HG03175 (cell line): ENCODE results near the gene SLC30A9.

Experiments used
- ATAC-seq: cut with Tn5 transposase; IDR thresholded peaks from one replicate; pipeline ENCODE4 v1.9.1; 2021; ENCODE audit warnings: mild to moderate bottlenecking, moderate library complexity; ENCODE audit not compliant: unreplicated experiment

SLC30A9 gene

DNA sequence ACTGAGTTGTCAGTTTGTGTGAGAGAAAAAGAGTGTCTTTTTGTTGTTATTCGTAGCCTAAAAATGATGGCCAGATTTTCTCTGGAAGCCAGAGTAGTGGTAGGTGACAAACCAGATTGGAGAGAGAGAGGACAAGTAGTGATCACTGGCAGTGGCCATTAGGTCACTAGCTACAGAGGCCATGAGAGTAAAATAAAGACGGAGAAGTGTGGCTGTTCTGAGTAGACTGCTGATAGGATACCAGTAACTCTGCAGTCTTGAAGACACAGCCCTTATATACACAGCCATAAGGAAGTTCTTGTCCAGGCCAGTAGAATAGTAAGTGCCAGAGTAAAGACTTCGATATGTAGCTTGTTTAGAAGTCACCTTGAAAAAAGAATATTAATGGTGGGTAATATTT, 7.7 kb downstream of the SLC30A9 start:
- no peak for ATAC-seq

- no peak for ATAC-seq
Measured at GRCh38 chr4:41999321-41999720, 9.0 kb downstream of the SLC30A9 start.

- ATAC-seq = no peak
Measured at GRCh38 chr4:42008011-42008786, 17.9 kb downstream of the SLC30A9 start.

GRCh38 chr4:42015438-42015837, 25.1 kb downstream of the SLC30A9 start:
- ATAC-seq = no peak

- ATAC-seq = no peak
Measured at GRCh38 chr4:42018451-42018850, 28.1 kb downstream of the SLC30A9 start.

- no peak for ATAC-seq
Measured at GRCh38 chr4:42048394-42048793, 58.1 kb downstream of the SLC30A9 start.

- ATAC-seq = no peak
Measured at GRCh38 chr4:42050516-42051249, 60.4 kb downstream of the SLC30A9 start.

DNA sequence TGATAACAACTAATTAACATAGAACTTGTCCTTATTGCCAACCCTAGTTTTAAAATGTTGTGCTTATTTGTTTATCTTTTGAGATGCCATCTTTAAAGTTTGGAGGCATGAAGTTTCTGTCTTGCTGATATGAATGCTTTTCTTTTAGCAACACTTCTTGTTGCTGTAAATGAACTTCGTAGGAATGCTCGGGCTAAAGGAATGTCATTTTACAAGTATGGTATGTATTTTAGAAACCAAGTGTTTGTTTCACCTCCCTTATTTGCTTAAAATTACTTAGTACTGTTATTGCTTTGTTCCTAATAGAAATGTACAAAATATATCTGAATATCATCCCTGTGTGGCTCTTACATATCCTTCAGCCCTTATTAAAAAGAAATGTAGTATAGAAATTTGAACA, 76.1 kb downstream of the SLC30A9 start:
- ATAC-seq = no peak

- no peak for ATAC-seq
Measured at GRCh38 chr4:42067264-42067663, 76.9 kb downstream of the SLC30A9 start.

GRCh38 chr4:42070463-42070862, 80.1 kb downstream of the SLC30A9 start:
- ATAC-seq = no peak

DNA sequence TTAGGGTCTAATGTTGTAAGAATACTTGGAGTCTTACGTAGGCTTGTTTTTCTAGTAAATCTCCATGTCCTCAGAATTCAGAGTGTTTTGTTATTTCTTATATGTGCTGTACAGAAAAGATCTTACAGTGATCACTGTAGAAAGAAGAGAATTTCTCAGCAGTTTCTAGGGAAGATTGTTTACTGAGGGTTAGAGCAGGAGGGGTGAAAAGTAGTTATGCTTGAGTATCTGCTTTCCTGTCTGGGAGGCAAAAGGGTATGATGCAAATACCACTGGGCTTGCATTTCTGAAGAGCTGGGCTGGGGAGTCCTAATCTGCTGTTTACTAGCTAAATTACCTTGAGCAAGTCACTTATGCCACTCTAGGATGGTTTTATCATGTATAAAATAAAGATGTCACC, 84.0 kb downstream of the SLC30A9 start:
- no peak for ATAC-seq

GRCh38 chr4:42078184-42078801, 88.0 kb downstream of the SLC30A9 start:
- peak; percentile 90 for ATAC-seq

DNA sequence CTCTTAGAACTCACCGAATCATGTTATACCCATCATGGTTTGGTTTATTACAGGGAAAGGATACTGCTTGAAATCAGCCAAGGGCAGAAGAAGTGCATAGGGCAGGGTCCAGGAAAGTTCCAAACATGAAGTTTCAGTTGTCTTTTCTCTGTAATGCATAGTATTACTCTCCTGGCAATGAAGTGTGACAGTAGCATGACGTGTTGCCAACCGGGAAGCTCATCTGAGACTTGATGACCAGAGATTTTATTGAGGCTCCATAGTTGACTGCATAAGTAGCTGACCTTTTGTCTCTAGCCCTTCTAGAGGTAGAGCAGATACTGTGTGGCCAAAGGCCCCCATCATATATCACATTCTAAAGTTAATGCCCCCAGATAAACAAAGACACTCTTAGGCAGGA, 90.0 kb downstream of the SLC30A9 start:
- peak; percentile 48 for ATAC-seq

DNA sequence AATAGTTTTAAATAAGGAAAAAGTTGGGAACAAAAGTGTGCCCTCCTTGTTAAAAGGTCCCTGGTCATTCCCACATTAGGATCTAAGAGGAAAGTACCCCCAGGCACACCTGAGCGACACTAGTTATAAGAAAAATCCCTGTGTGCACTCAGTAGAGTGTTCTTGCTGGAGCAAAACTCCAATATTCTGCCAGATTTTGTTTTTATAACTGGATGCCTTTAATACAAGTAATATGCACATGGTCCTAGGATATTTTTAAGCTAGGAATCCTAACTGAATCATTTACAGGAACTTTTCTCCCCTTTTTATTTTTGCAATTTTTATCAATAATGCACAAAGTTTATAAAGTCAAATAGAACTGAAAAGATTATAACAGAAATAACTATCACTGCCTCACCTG, 93.5 kb downstream of the SLC30A9 start:
- no peak for ATAC-seq

- no peak for ATAC-seq
Measured at GRCh38 chr4:42088386-42088785, 98.1 kb downstream of the SLC30A9 start.

DNA sequence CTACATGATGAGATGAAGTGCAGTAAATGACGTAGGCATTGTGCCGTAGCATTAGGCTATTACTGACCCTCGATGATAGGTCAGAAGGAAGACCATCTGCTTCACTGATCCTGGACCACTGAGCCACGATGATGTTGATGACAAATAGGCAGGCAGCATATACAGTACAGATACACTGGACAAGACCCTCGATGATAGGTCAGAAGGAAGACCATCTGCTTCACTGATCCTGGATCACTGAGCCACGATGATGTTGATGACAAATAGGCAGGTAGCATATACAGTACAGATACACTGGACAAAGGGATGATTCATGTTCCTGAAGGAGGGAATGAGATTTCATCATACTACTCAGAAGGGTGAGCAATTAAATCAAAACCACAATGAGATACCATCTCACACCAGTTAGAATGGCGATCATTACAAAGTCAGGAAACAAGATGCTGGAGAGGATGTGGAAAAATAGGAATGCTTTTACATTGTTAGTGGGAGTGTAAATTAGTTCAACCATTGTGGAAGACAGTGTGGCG, 111.2 kb downstream of the SLC30A9 start:
- ATAC-seq = no peak

GRCh38 chr4:42104521-42104920, 114.2 kb downstream of the SLC30A9 start:
- ATAC-seq = no peak

DNA sequence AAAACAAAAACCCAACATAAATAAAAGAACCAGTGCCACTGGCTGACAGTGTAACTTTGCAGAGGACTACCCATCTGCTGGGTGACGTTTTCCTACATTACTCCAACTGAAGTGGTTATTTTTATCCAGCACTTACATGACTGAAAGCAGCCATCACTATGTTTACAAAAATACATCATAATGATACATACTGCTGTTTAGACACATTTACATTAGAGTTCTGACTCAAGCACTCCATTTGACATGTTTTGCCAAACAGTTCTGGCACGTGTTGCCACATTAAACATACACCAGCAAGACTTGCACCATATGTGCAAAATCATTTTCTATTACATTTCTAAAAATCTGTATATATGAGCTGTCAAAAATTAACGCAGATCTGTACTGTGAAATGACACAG, 122.5 kb downstream of the SLC30A9 start:
- no peak for ATAC-seq

GRCh38 chr4:42119886-42120285, 129.6 kb downstream of the SLC30A9 start:
- no peak for ATAC-seq

DNA sequence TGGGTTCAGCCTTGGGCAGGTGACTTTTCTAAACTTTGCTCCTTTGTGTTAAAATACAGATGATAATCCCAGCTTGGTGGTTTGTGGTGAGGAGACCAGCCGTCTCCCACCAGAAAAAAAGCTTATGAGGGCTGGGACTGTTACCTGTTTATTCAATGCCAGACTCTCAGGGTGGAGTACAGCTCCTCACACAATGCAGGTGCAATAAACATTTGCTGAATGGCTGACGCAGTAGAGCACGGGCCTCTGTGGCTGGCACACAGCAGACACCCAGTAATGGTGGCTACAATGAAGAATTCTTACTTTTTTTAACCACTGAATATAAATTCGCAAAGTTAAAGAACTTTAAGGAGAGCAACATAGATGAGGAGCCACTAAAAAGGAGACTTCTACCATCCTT, 131.9 kb downstream of the SLC30A9 start:
- no peak for ATAC-seq

GRCh38 chr4:42123071-42123644, 132.8 kb downstream of the SLC30A9 start:
- no peak for ATAC-seq
